ENCODE measurements around the gene ENPEP.

Gene ENPEP

DNA sequence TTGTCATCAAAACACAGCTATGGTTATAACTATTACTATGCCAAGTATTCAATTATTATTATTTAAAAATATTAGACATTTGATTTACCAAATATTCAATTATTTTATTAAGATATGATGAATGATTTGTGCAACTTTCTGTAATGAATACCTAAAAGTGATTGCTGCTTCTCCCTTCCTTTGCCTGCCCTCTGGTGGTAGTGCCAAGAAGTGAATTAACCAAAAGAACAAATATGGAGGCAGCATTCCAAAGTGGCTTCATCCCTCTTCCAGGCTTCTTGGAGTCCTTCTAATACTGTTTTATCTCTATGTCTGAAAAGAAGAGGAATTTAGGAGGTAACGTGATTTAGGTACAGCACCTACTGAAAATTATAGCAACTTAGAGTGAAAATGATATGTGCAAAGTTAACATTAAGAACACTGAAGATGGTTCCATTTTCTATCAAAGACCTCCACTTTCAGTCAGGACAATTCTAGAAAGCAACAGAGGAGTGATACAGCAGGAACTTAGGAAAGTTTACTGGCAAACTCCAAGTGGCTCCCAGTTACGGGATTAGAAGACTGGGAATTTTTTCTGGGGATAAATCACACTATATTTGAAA is 43.0 kb downstream of the ENPEP start:
- TF ChIP-seq TCF4 (CRISPR knock-in tag; IDR thresholded peaks at IDR 0.05; ENCODE audit: borderline replicate concordance) = no peak
- TF ChIP-seq ZNF70 (CRISPR knock-in tag; IDR thresholded peaks at IDR 0.05) = no peak
- no peak for TF ChIP-seq TOX (CRISPR knock-in tag; IDR thresholded peaks at IDR 0.05; ENCODE audit: borderline replicate concordance)
- no peak for TF ChIP-seq RARB (CRISPR knock-in tag; IDR thresholded peaks at IDR 0.05)
- TF ChIP-seq ZC3H10 (CRISPR knock-in tag; IDR thresholded peaks at IDR 0.05) = no peak
- no peak for TF ChIP-seq BACH2 (CRISPR knock-in tag; IDR thresholded peaks at IDR 0.05; ENCODE audit: borderline replicate concordance)
- TF ChIP-seq ZNF565 (CRISPR knock-in tag; conservative IDR thresholded peaks at IDR 0.05; ENCODE audit: low read depth) = no peak
- TF ChIP-seq, protein P1, sequence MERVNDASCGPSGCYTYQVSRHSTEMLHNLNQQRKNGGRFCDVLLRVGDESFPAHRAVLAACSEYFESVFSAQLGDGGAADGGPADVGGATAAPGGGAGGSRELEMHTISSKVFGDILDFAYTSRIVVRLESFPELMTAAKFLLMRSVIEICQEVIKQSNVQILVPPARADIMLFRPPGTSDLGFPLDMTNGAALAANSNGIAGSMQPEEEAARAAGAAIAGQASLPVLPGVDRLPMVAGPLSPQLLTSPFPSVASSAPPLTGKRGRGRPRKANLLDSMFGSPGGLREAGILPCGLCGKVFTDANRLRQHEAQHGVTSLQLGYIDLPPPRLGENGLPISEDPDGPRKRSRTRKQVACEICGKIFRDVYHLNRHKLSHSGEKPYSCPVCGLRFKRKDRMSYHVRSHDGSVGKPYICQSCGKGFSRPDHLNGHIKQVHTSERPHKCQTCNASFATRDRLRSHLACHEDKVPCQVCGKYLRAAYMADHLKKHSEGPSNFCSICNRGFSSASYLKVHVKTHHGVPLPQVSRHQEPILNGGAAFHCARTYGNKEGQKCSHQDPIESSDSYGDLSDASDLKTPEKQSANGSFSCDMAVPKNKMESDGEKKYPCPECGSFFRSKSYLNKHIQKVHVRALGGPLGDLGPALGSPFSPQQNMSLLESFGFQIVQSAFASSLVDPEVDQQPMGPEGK (CRISPR knock-in tag; IDR thresholded peaks at IDR 0.05; ENCODE audit: borderline replicate concordance) = no peak
- no peak for TF ChIP-seq SNAI2 (CRISPR knock-in tag; IDR thresholded peaks at IDR 0.05)
- TF ChIP-seq ZNF8 (CRISPR knock-in tag; IDR thresholded peaks at IDR 0.05) = no peak
- 0 out of 3 replicates have a peak, but pooled peaks have one; percentile 38 for ATAC-seq

GRCh38 chr4:110520886-110521285 is 44.9 kb downstream of the ENPEP start:
- no peak for TF ChIP-seq SNAI2 (CRISPR knock-in tag; IDR thresholded peaks at IDR 0.05)
- TF ChIP-seq CREB5 (CRISPR knock-in tag; IDR thresholded peaks at IDR 0.05; ENCODE audit: low read depth) = no peak
- no peak for TF ChIP-seq ZNF70 (CRISPR knock-in tag; IDR thresholded peaks at IDR 0.05)
- no peak for TF ChIP-seq ARNTL (CRISPR knock-in tag; IDR thresholded peaks at IDR 0.05; ENCODE audit: borderline replicate concordance, low read depth)
- TF ChIP-seq, protein P1 (CRISPR knock-in tag; IDR thresholded peaks at IDR 0.05; ENCODE audit: borderline replicate concordance) = no peak
- TF ChIP-seq CSDC2 (CRISPR knock-in tag; IDR thresholded peaks at IDR 0.05) = no peak
- ATAC-seq = no peak

- ATAC-seq = no peak
- TF ChIP-seq RARB (CRISPR knock-in tag; IDR thresholded peaks at IDR 0.05) (no peak), BACH2 (CRISPR knock-in tag; IDR thresholded peaks at IDR 0.05; ENCODE audit: borderline replicate concordance) (no peak), ZFP30 (CRISPR knock-in tag; IDR thresholded peaks at IDR 0.05) (no peak)
Measured at GRCh38 chr4:110526589-110526988, 50.6 kb downstream of the ENPEP start.

- TF ChIP-seq ZC3H10 (CRISPR knock-in tag; IDR thresholded peaks at IDR 0.05) = no peak
- no peak for TF ChIP-seq ZFP3 (CRISPR knock-in tag; IDR thresholded peaks at IDR 0.05)
- TF ChIP-seq, protein P2, sequence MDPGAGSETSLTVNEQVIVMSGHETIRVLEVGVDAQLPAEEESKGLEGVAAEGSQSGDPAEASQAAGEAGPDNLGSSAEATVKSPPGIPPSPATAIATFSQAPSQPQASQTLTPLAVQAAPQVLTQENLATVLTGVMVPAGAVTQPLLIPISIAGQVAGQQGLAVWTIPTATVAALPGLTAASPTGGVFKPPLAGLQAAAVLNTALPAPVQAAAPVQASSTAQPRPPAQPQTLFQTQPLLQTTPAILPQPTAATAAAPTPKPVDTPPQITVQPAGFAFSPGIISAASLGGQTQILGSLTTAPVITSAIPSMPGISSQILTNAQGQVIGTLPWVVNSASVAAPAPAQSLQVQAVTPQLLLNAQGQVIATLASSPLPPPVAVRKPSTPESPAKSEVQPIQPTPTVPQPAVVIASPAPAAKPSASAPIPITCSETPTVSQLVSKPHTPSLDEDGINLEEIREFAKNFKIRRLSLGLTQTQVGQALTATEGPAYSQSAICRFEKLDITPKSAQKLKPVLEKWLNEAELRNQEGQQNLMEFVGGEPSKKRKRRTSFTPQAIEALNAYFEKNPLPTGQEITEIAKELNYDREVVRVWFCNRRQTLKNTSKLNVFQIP (CRISPR knock-in tag; IDR thresholded peaks at IDR 0.05; ENCODE audit: borderline replicate concordance, low read depth) = no peak
- TF ChIP-seq PPARA (CRISPR knock-in tag; IDR thresholded peaks at IDR 0.05; ENCODE audit: borderline replicate concordance) = no peak
- no peak for TF ChIP-seq OSR1 (CRISPR knock-in tag; IDR thresholded peaks at IDR 0.05)
- TF ChIP-seq ZNF70 (CRISPR knock-in tag; IDR thresholded peaks at IDR 0.05) = no peak
- no peak for TF ChIP-seq CSRNP3 (CRISPR knock-in tag; IDR thresholded peaks at IDR 0.05)
- TF ChIP-seq BACH2 (CRISPR knock-in tag; IDR thresholded peaks at IDR 0.05; ENCODE audit: borderline replicate concordance) = no peak
- no peak for TF ChIP-seq ESRRG (CRISPR knock-in tag; IDR thresholded peaks at IDR 0.05)
- TF ChIP-seq GLIS3 (CRISPR knock-in tag; IDR thresholded peaks at IDR 0.05) = no peak
- no peak for TF ChIP-seq ZNF565 (CRISPR knock-in tag; conservative IDR thresholded peaks at IDR 0.05; ENCODE audit: low read depth)
- TF ChIP-seq ZFP30 (CRISPR knock-in tag; IDR thresholded peaks at IDR 0.05) = no peak
- no peak for TF ChIP-seq ZNF8 (CRISPR knock-in tag; IDR thresholded peaks at IDR 0.05)
- no peak for ATAC-seq
Measured at GRCh38 chr4:110527156-110527555, 51.2 kb downstream of the ENPEP start.
